BLaER1 (cell line): Measurements from ENCODE around the gene SPECC1.
A peak's percentile ranks its signal among the peaks of the same experiment; 100 is the strongest.

Experiments used
- H3K27ac ChIP-seq: shearing (Covaris generic); formaldehyde crosslinking; 2 replicates; pipeline ENCODE4 v1.8.1; 2022
- H3K27me3 ChIP-seq: shearing (Covaris generic); formaldehyde crosslinking; 2 replicates; pipeline ENCODE4 v1.8.1; 2022
- H3K36me3 ChIP-seq: shearing (Covaris generic); formaldehyde crosslinking; 2 replicates; pipeline ENCODE4 v1.8.1; 2022
- H3K4me1 ChIP-seq: shearing (Covaris generic); formaldehyde crosslinking; 2 replicates; pipeline ENCODE4 v1.8.1; 2022
- H3K4me2 ChIP-seq: shearing (Covaris generic); formaldehyde crosslinking; 2 replicates; pipeline ENCODE4 v1.8.1; 2022
- H3K4me3 ChIP-seq: shearing (Covaris generic); formaldehyde crosslinking; 2 replicates; pipeline ENCODE4 v1.8.1; 2022
- H3K9ac ChIP-seq: shearing (Covaris generic); formaldehyde crosslinking; 2 replicates; pipeline ENCODE4 v1.8.1; 2022
- H3K9me3 ChIP-seq: shearing (Covaris generic); formaldehyde crosslinking; 2 replicates; pipeline ENCODE4 v1.8.1; 2022
- H4K20me1 ChIP-seq: shearing (Covaris generic); formaldehyde crosslinking; 2 replicates; pipeline ENCODE4 v1.8.1; 2022
- Cebpa-rat ChIP-seq: shearing (Covaris generic); IDR thresholded peaks from 2 replicates; pipeline ENCODE4 v1.8.1; 2022

The SPECC1 gene

GRCh38 chr17:20284570-20285295, 275.6 kb downstream of the SPECC1 start:
- H3K27ac ChIP-seq: no peak overlapping the region
- no peak overlapping the region for H3K4me2 ChIP-seq
- peaks cover 10% of the 10 kb centered on the region; the same call in 1 of the 2 replicates for H3K4me1 ChIP-seq
- H3K36me3 ChIP-seq: peaks cover 19% of the 10 kb centered on the region; the same call in 1 of the 2 replicates
- no peak overlapping the region for H3K9ac ChIP-seq
- H4K20me1 ChIP-seq: no peaks in the 10 kb centered on the region
- TF ChIP-seq Cebpa-rat: no peak
- H3K4me3 ChIP-seq: no peak overlapping the region
- H3K27me3 ChIP-seq: no peaks in the 10 kb centered on the region
- 0 out of 2 replicates have a peak, but pooled peaks cover 6% of the 10 kb centered on the region for H3K9me3 ChIP-seq

GRCh38 chr17:20289984-20290383, 280.8 kb downstream of the SPECC1 start:
- peaks cover 12% of the 10 kb centered on the region; the same call in 1 of the 2 replicates for H3K36me3 ChIP-seq

GRCh38 chr17:20291853-20292252, 282.7 kb downstream of the SPECC1 start:
- Histone ChIP-seq H3K27me3 (no peaks in the 10 kb centered on the region), H3K9me3 (0 out of 2 replicates have a peak, but pooled peaks cover 6% of the 10 kb centered on the region), H3K27ac (no peak overlapping the region), H3K4me3 (no peak overlapping the region), H3K36me3 (peaks cover 6% of the 10 kb centered on the region), H3K9ac (no peak overlapping the region), H4K20me1 (no peaks in the 10 kb centered on the region), H3K4me2 (no peak overlapping the region), H3K4me1 (no peaks in the 10 kb centered on the region)
- no peak for TF ChIP-seq Cebpa-rat

More at GRCh38 chr17:20289984-20290383, 280.8 kb downstream of the SPECC1 start:
- H4K20me1 ChIP-seq: no peaks in the 10 kb centered on the region
- H3K27ac ChIP-seq: no peak overlapping the region
- 0 out of 2 replicates have a peak, but pooled peaks cover 6% of the 10 kb centered on the region for H3K9me3 ChIP-seq
- no peaks in the 10 kb centered on the region for H3K27me3 ChIP-seq
- no peak overlapping the region for H3K9ac ChIP-seq
- no peak overlapping the region for H3K4me3 ChIP-seq
- H3K4me1 ChIP-seq: peaks cover 10% of the 10 kb centered on the region; the same call in 1 of the 2 replicates
- no peak for TF ChIP-seq Cebpa-rat
- H3K4me2 ChIP-seq: no peak overlapping the region

- Histone ChIP-seq H3K9ac (no peak overlapping the region), H3K4me3 (no peak overlapping the region), H3K36me3 (peaks cover 14% of the 10 kb centered on the region), H3K4me2 (no peak overlapping the region), H3K4me1 (no peaks in the 10 kb centered on the region), H3K27ac (no peak overlapping the region), H4K20me1 (no peaks in the 10 kb centered on the region), H3K27me3 (no peaks in the 10 kb centered on the region), H3K9me3 (no peaks in the 10 kb centered on the region)
- no peak for TF ChIP-seq Cebpa-rat
Observed at GRCh38 chr17:20293501-20293900, 284.3 kb downstream of the SPECC1 start.

- no peaks in the 10 kb centered on the region for H4K20me1 ChIP-seq
- no peaks in the 10 kb centered on the region for H3K27me3 ChIP-seq
- no peak for TF ChIP-seq Cebpa-rat
- no peak overlapping the region for H3K9ac ChIP-seq
- no peaks in the 10 kb centered on the region for H3K4me1 ChIP-seq
- no peak overlapping the region for H3K4me2 ChIP-seq
- H3K4me3 ChIP-seq: no peak overlapping the region
- no peaks in the 10 kb centered on the region for H3K9me3 ChIP-seq
- H3K36me3 ChIP-seq: peaks cover 14% of the 10 kb centered on the region
- no peak overlapping the region for H3K27ac ChIP-seq
Observed at GRCh38 chr17:20294120-20294519, 285.0 kb downstream of the SPECC1 start.

GRCh38 chr17:20299013-20299412, 289.9 kb downstream of the SPECC1 start:
- no peaks in the 10 kb centered on the region for H3K27me3 ChIP-seq
- H3K9me3 ChIP-seq: no peaks in the 10 kb centered on the region
- no peak overlapping the region for H3K27ac ChIP-seq
- no peak for TF ChIP-seq Cebpa-rat
- peaks cover 6% of the 10 kb centered on the region; the same call in 1 of the 2 replicates for H3K4me1 ChIP-seq
- H3K36me3 ChIP-seq: peaks cover 17% of the 10 kb centered on the region
- no peaks in the 10 kb centered on the region for H4K20me1 ChIP-seq
- H3K9ac ChIP-seq: no peak overlapping the region
- H3K4me3 ChIP-seq: no peak overlapping the region
- no peak overlapping the region for H3K4me2 ChIP-seq

- TF ChIP-seq Cebpa-rat: no peak
- Histone ChIP-seq H3K4me2 (no peak overlapping the region), H3K27ac (no peak overlapping the region), H4K20me1 (no peaks in the 10 kb centered on the region), H3K9ac (no peak overlapping the region), H3K9me3 (0 out of 2 replicates have a peak, but pooled peaks cover 7% of the 10 kb centered on the region), H3K27me3 (no peaks in the 10 kb centered on the region), H3K36me3 (peaks cover 14% of the 10 kb centered on the region), H3K4me3 (no peak overlapping the region), H3K4me1 (peaks cover 11% of the 10 kb centered on the region; the same call in 1 of the 2 replicates)
Observed at GRCh38 chr17:20300436-20300934, 291.3 kb downstream of the SPECC1 start.

GRCh38 chr17:20302246-20302917, 293.2 kb downstream of the SPECC1 start:
- no peak overlapping the region for H3K9ac ChIP-seq
- peaks cover 24% of the 10 kb centered on the region for H3K9me3 ChIP-seq
- peaks cover 17% of the 10 kb centered on the region; the same call in 1 of the 2 replicates for H3K36me3 ChIP-seq
- H3K27me3 ChIP-seq: no peaks in the 10 kb centered on the region
- TF ChIP-seq Cebpa-rat: no peak
- H4K20me1 ChIP-seq: no peaks in the 10 kb centered on the region
- H3K4me3 ChIP-seq: no peak overlapping the region
- H3K4me1 ChIP-seq: peaks cover 11% of the 10 kb centered on the region; the same call in 1 of the 2 replicates
- H3K27ac ChIP-seq: no peak overlapping the region
- H3K4me2 ChIP-seq: peak overlapping the region; percentile 2; the same call in 1 of the 2 replicates

- H3K4me1 ChIP-seq: peaks cover 11% of the 10 kb centered on the region; the same call in 1 of the 2 replicates
- H3K9ac ChIP-seq: no peak overlapping the region
- H3K36me3 ChIP-seq: peaks cover 20% of the 10 kb centered on the region; the same call in 1 of the 2 replicates
Observed at GRCh38 chr17:20304961-20305360, 295.8 kb downstream of the SPECC1 start.

GRCh38 chr17:20306924-20307323, 297.8 kb downstream of the SPECC1 start:
- Histone ChIP-seq H3K4me3 (no peak overlapping the region), H3K27me3 (no peaks in the 10 kb centered on the region), H3K27ac (no peak overlapping the region), H3K9ac (no peak overlapping the region), H3K4me1 (peaks cover 11% of the 10 kb centered on the region; the same call in 1 of the 2 replicates), H3K9me3 (peaks cover 35% of the 10 kb centered on the region), H3K4me2 (no peak overlapping the region), H3K36me3 (peaks cover 20% of the 10 kb centered on the region; the same call in 1 of the 2 replicates), H4K20me1 (no peaks in the 10 kb centered on the region)
- TF ChIP-seq Cebpa-rat: no peak

More at GRCh38 chr17:20304961-20305360, 295.8 kb downstream of the SPECC1 start:
- Histone ChIP-seq H3K4me3 (no peak overlapping the region), H3K27me3 (no peaks in the 10 kb centered on the region), H4K20me1 (no peaks in the 10 kb centered on the region), H3K9me3 (peaks cover 35% of the 10 kb centered on the region), H3K27ac (no peak overlapping the region), H3K4me2 (no peak overlapping the region)
- TF ChIP-seq Cebpa-rat: no peak
